Urinary bladder (tissue), 4 donors: ENCODE results near the gene HIP1. TPM values are rescaled to one million over a fixed set of nuclear protein-coding genes. Genes with fewer than 3 reads are reported as not detected.
"Not testable (repeated sequence)": the region's sequence is repeated elsewhere in the genome, so short reads cannot be mapped to it uniquely, and the experiment has no call there.

Source experiments
- DNase-seq: peaks from one replicate; pipeline ENCODE4 v3.0.0-alpha.2; 2015; ENCODE audit errors: extremely low spot score
- H3K27ac ChIP-seq: one replicate; pipeline ENCODE4 v1.5.1; 2013; ENCODE audit warnings: low read depth, mild to moderate bottlenecking, moderate library complexity
- H3K36me3 ChIP-seq: one replicate; pipeline ENCODE4 v1.6.1; 2013; ENCODE audit warnings: mild to moderate bottlenecking, moderate library complexity; ENCODE audit not compliant: insufficient read depth
- H3K4me1 ChIP-seq: one replicate; pipeline ENCODE4 v1.6.1; 2013; ENCODE audit warnings: mild to moderate bottlenecking, moderate library complexity; ENCODE audit not compliant: insufficient read depth
- H3K4me3 ChIP-seq: one replicate; pipeline ENCODE4 v1.5.1; 2013; ENCODE audit warnings: low read depth, low read length
- WGBS: extraction: QIAGEN DNeasy Blood & Tissue Kit; methylation state at CpG from one replicate; pipeline ENCODE4 v1.1.7; 2013; 5-methylcytosine and 5-hydroxymethylcytosine counted together
- polyA plus RNA-seq: library from polyadenylated mRNA; stranded (reverse); fragments of 200-250 nt; gene quantifications from one replicate; pipeline ENCODE4 v1.2.3, GENCODE V29; 2013
- total RNA-seq: library from RNA; depleted of rRNA; stranded (reverse); fragments of >200 nt; gene quantifications from one replicate; pipeline ENCODE4 v1.2.3, GENCODE V29; 2014
- donor health status: healthy with polysubstance abuse.
- donor health status: healthy.

HIP1 gene
- total and polyA plus RNA-seq, 2 donors = 15.0 to 17.7 TPM

DNA sequence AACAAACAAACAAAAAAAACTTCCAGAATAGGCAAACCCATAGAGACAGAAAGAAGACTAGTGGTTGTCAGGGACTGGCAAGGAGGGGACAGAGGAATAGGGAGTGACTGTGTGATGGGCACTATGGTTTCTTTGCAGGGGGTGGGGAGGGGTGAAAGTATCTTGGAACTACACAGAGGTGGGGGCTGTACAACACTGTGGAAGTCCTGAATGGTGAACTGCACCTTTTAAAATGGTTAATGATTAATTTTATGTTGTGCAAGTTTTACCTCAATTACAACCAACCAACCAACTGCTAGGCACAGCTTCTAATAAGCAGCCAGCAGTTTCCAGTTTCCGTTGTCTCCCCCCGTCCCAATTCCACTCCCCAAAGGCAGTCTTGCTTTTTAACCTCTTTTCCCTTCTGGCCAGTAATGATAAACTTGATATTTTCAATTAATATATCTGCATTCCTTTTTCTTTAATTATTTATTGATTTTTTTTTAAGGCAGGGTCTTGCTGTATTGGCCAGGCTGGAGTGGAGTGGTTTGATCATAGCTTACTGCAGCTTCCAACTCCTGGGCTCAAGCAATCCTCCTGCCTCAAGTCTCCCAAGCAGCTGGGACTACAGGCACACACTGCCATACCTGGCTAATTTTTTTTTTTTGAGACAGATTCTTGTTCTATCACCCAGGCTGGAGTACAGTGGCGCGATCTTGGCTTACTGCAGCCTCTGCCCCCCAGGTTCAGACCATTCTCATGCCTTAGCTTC is 46.8 kb downstream of the HIP1 start:
- no peaks in the 10 kb centered on the region for H3K36me3 ChIP-seq
- no peak overlapping the region for H3K27ac ChIP-seq
- H3K4me3 ChIP-seq = no peak overlapping the region
- DNase-seq = no peak
- H3K4me1 ChIP-seq = no peaks in the 10 kb centered on the region
- WGBS = 91% methylated on average over 4 of the region's 4 CpGs

GRCh38 chr7:75690121-75690523 is 48.6 kb downstream of the HIP1 start:
- no peak overlapping the region for H3K4me3 ChIP-seq
- 92% methylated on average over 5 of the region's 5 CpGs for WGBS
- H3K4me1 ChIP-seq = no peaks in the 10 kb centered on the region
- H3K36me3 ChIP-seq = no peaks in the 10 kb centered on the region
- DNase-seq = no peak
- no peak overlapping the region for H3K27ac ChIP-seq

GRCh38 chr7:75689246-75690099 is 49.3 kb downstream of the HIP1 start:
- Histone ChIP-seq H3K4me3 (no peak overlapping the region), H3K4me1 (no peaks in the 10 kb centered on the region), H3K36me3 (no peaks in the 10 kb centered on the region), H3K27ac (no peak overlapping the region)
- DNase-seq = no peak
- WGBS = 90% methylated on average over 20 of the region's 20 CpGs

DNA sequence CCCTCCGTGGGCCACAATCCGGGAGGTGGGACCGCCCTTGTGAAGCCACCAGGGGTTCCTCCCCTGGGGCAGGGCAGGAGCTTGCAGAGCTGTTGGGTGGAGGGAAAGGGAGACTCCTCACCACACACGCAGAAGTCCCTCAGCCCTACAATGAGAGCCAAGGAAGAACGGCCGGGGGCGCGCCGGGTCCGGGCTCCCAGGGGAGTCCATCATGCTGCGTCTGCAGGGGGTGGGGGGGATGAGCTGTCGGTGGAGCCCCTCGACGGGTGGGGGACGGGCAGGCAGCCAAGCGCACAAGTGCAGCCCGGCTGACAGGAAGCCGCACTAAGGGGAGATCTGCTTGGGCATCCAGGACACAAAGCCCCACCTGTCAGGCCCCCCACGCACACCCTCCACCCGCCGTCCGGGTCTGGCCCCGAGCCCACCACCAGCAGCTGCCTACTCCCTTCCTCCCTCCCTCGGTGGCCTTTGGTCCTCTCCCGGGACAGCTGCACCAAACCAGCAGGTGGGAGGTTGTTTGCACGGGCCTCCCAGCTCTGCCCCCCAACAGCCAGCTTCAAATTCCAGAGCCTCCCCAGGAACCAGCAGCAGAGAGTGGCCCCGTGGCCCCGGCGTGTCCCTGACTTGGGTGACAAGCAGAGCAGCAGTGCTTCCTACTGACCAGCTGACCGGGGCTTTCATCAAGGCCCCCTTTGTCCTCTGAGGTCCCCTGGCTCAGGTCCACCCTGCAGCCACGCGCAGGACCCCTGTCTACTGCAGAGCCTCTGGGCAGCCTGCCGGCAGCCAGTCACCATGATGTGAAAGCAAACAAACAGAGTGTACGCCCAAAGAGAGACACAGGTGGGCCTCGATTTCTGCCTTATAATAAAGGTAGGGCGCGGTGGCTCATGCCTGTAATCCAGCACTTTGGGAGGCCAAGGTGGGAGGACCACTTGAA is 50.3 kb downstream of the HIP1 start:
- Histone ChIP-seq H3K27ac (no peak overlapping the region), H3K4me1 (no peaks in the 10 kb centered on the region), H3K4me3 (no peak overlapping the region), H3K36me3 (no peaks in the 10 kb centered on the region)
- WGBS = 47% methylated on average over 37 of the region's 37 CpGs
- DNase-seq = no peak

GRCh38 chr7:75687246-75688088 is 51.3 kb downstream of the HIP1 start:
- no peak overlapping the region for H3K27ac ChIP-seq
- no peaks in the 10 kb centered on the region for H3K4me1 ChIP-seq
- no peak for DNase-seq
- WGBS = 94% methylated on average over 12 of the region's 12 CpGs
- H3K36me3 ChIP-seq = no peaks in the 10 kb centered on the region
- H3K4me3 ChIP-seq = no peak overlapping the region

DNA sequence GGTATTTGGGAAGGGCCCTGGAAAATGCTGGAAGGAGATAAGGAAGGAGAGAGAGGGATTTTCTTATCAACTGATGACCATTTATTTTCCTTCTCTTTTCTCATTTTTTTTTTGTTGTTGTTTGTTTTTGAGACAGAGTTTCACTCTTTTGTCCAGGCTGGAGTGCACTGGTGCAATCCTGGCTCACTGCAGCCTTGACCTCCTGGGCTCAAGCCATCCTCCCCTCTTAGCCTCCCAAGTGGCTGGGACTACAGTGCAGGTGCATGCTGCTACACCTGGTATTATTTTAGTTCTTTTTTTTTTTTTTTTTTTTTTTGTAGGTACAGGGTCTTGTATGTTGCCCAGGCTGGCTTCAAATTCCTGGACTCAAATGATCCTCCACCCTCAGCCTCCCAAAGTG is 52.2 kb downstream of the HIP1 start:
- Histone ChIP-seq H3K4me1 (no peaks in the 10 kb centered on the region), H3K36me3 (no peaks in the 10 kb centered on the region), H3K4me3 (no peak overlapping the region), H3K27ac (no peak overlapping the region)
- no peak for DNase-seq

GRCh38 chr7:75682052-75682451 is 56.7 kb downstream of the HIP1 start:
- DNase-seq, H3K36me3 ChIP-seq, H3K27ac ChIP-seq, H3K4me1 ChIP-seq, H3K4me3 ChIP-seq: not testable (repeated sequence)
- 80% methylated on average over 6 of the region's 6 CpGs for WGBS

DNA sequence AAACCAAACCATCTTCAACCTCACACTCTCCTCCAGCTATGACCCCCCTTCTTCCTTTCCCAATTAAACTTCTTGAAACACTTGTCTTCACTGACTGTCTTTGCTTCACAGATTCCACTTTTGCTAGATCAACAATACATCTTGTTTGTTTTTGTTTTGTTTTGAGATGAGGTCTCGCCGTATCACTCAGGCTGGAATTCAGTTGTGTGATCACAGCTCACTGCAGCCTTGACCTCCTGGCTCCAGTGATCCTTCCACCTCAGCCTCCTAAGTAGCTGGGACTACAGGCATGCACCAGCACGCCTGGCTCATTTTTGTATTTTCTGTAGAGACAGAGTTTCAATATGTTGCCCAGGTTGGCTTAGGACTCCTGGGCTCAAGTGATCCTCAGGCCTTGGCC is 59.7 kb downstream of the HIP1 start:
- WGBS = 95% methylated on average over 3 of the region's 3 CpGs
- Histone ChIP-seq H3K4me1 (no peaks in the 10 kb centered on the region), H3K4me3 (no peak overlapping the region), H3K27ac (no peak overlapping the region), H3K36me3 (no peaks in the 10 kb centered on the region)
- DNase-seq = no peak

GRCh38 chr7:75669579-75669978 is 69.2 kb downstream of the HIP1 start:
- H3K4me1 ChIP-seq = no peaks in the 10 kb centered on the region
- no peak overlapping the region for H3K27ac ChIP-seq
- H3K36me3 ChIP-seq = no peaks in the 10 kb centered on the region
- 63% methylated on average over 4 of the region's 4 CpGs for WGBS
- DNase-seq = no peak
- H3K4me3 ChIP-seq = no peak overlapping the region

DNA sequence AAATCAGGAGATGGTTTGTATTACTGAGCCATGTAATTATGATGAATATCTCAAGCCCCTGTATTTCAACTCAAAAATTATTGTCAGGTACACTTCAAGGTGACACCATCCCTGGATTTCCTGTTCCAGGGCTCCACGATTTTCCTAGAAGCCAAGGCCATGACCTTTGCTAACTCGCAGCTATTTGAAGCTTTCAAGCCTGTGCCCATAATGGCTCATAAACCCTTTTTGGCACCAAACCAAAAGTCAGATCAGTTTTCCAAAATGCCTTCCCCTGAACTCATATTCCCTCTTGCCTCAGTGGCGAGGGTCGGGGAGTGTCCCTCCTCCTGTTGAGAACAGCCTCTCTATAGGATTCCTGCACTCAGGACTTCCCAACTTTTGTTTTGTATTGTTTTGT is 70.8 kb downstream of the HIP1 start:
- Histone ChIP-seq H3K36me3 (no peaks in the 10 kb centered on the region), H3K4me3 (no peak overlapping the region), H3K27ac (no peak overlapping the region), H3K4me1 (no peaks in the 10 kb centered on the region)
- DNase-seq = no peak
- WGBS = 57% methylated on average over 4 of the region's 4 CpGs

GRCh38 chr7:75663302-75663907 is 75.3 kb downstream of the HIP1 start:
- no peak overlapping the region for H3K4me3 ChIP-seq
- WGBS = 89% methylated on average over 8 of the region's 8 CpGs
- H3K27ac ChIP-seq = no peak overlapping the region
- no peaks in the 10 kb centered on the region for H3K4me1 ChIP-seq
- no peak for DNase-seq
- H3K36me3 ChIP-seq = no peaks in the 10 kb centered on the region

- 72% methylated on average over 12 of the region's 12 CpGs for WGBS
These were observed 76.0 kb downstream of the HIP1 start for GRCh38 chr7:75662579-75663301.

More at GRCh38 chr7:75662579-75663301, 76.0 kb downstream of the HIP1 start:
- Histone ChIP-seq H3K27ac (no peak overlapping the region), H3K4me1 (no peaks in the 10 kb centered on the region), H3K36me3 (no peaks in the 10 kb centered on the region), H3K4me3 (no peak overlapping the region)
- no peak for DNase-seq
